ENCODE measurements around the gene MVB12B.

- TF ChIP-seq POLR2A (IDR thresholded peaks at IDR 0.05): no peak
- no peak for TF ChIP-seq CTCF (IDR thresholded peaks at IDR 0.05)
- TF ChIP-seq EP300 (IDR thresholded peaks at IDR 0.05): no peak
Observed at GRCh38 chr9:126449725-126450667, 123.4 kb downstream of the MVB12B start.
